Gastrocnemius medialis (tissue), 4 donors: Measurements from ENCODE around the gene CAMK2D.

Source experiments
- POLR2A ChIP-seq, 2 donors: fragments of 450-650 bp; IDR thresholded peaks; one replicate each; pipeline ENCODE4 v1.6.1; 2017; ENCODE audit warnings: antibody characterized with exemption in 2 of 2, mild to moderate bottlenecking in 2 of 2, moderate library complexity in 2 of 2
- TF ChIP-seq, protein P1 (sequence below), 5 experiments: fragments of 450-650 bp in 3 of 5; fragments of 200-600 bp in 2 of 5; sonication (generic) in 2 of 5; IDR thresholded peaks in 4 of 5; conservative IDR thresholded peaks in 1 of 5; 1 replicate in 4 of 5; 2 replicates in 1 of 5; pipeline ENCODE4 v1.5.1; 2016 to 2019; ENCODE audit warnings: antibody characterized with exemption in 5 of 5, mild to moderate bottlenecking in 3 of 5, moderate library complexity in 3 of 5

DNA sequence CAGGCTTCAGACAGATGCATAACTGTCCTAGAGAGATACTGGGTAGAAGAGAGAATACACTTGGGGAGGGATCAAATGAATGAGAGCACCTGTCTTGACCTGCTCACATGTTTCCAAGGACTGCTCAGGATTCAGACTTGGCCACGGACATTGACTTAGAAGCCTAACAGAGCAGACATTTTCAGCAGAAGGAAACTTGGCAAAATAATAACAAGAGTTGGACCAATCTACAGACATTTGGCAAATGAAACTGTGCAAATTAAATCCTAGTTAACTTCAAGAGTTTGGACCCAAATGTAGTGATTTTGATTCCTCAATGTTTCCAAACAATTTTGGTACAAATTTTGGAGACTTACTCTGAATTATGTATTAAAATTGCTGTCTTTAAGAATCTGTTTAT is 223.9 kb downstream of the CAMK2D start:
- TF ChIP-seq, protein P1, sequence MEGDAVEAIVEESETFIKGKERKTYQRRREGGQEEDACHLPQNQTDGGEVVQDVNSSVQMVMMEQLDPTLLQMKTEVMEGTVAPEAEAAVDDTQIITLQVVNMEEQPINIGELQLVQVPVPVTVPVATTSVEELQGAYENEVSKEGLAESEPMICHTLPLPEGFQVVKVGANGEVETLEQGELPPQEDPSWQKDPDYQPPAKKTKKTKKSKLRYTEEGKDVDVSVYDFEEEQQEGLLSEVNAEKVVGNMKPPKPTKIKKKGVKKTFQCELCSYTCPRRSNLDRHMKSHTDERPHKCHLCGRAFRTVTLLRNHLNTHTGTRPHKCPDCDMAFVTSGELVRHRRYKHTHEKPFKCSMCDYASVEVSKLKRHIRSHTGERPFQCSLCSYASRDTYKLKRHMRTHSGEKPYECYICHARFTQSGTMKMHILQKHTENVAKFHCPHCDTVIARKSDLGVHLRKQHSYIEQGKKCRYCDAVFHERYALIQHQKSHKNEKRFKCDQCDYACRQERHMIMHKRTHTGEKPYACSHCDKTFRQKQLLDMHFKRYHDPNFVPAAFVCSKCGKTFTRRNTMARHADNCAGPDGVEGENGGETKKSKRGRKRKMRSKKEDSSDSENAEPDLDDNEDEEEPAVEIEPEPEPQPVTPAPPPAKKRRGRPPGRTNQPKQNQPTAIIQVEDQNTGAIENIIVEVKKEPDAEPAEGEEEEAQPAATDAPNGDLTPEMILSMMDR (IDR thresholded peaks at IDR 0.05 in 4 of 5, conservative IDR thresholded peaks at IDR 0.05 in 1 of 5): no peak
- TF ChIP-seq POLR2A (IDR thresholded peaks at IDR 0.05): no peak
